ENCODE data around the gene CSNK1D.

CSNK1D gene

DNA sequence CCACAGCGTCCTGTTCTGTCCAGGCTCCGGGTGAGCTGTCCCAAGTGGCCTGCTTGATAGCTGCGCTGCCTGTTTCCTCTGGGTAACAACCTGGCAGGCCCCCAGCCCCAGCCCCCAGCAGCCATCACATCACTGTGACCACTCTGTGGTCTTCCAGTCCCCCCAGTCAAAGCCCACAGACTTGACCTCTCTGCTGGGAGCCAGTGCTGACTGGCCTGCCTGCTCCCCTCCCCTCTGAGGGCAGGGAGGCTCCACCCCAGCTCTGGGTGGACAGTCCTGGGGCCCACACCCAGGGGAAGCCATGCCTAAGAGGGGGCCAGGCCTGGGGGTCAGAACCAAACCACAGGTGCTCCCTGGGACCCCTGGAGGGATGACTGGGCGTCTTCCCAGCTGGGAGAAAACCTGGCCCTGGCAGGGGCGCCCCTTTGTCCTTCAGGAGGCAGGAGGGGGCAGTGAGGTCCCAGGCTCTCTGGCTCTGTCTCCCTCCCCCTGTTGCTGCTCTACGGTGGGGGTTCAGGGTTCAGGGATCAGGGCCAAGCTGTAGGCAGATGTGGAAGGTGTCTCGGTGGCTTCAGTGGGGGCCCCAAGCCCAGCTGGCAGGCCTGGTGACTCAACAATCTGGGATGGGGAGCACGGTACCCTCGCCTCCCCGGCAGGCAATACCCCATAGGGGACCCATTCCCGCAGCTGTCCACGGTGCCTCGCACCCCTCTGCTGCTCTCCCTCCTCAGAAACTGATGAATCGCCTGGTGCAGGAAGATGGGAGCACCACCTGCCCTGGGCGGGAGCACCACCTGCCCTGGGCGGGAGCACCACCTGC lies 46.5 kb downstream of the CSNK1D start:
- no peak for DNase-seq

GRCh38 chr17:82226146-82226808 lies 47.2 kb downstream of the CSNK1D start:
- no peak for DNase-seq

- no peak for DNase-seq
These were observed 48.0 kb downstream of the CSNK1D start for GRCh38 chr17:82225368-82226029.

- DNase-seq, result no peak
These were observed 48.8 kb downstream of the CSNK1D start for GRCh38 chr17:82224666-82225065.

- DNase-seq, result no peak
These were observed 50.0 kb downstream of the CSNK1D start for GRCh38 chr17:82223517-82223916.

DNA sequence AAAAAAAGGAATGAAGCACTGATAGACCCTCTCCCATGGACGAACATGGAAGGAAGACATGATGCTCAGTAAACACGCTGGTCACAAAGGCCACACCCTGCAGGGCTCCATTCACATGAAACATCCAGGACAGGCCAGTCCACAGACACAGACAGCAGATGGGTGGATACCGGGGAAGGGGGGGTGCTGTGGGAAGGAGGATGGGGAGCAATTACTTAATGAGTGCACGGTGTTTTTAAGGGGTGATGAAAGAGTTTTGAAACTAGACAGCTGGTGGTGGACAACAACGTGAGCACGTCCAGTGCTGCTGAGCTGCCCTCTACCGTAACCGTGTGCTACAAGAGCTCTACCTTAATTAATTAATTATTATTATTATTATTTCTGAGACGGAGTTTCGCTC lies 50.7 kb downstream of the CSNK1D start:
- DNase-seq, result no peak

DNA sequence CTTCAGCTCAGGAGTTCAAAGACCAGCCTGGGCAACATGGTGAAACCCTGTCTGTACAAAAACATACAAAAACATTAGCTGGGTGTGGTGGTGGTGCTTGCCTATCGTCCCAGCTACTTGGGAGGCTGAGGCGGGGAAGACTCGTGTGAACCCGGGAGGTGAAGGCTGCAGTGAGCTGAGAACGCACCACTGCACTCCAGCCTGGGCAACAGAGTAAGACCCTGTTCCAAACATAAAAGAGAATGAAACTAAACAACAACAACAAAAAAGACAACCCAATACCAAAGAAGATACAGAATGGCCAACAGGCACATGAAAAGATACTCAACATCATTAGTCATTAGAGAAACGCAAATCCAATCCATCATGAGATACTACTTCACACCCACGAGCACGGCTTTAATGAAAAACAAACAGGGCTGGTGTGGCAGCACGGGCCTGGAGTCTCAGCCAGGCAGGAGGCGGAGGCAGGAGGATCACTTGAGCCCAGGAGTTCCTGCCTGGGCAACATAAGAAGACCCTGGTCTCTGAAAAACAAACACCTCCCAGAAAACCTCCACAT lies 52.1 kb downstream of the CSNK1D start:
- DNase-seq, result no peak

- DNase-seq, result no peak
These were observed 53.5 kb downstream of the CSNK1D start for GRCh38 chr17:82219753-82220709.

DNA sequence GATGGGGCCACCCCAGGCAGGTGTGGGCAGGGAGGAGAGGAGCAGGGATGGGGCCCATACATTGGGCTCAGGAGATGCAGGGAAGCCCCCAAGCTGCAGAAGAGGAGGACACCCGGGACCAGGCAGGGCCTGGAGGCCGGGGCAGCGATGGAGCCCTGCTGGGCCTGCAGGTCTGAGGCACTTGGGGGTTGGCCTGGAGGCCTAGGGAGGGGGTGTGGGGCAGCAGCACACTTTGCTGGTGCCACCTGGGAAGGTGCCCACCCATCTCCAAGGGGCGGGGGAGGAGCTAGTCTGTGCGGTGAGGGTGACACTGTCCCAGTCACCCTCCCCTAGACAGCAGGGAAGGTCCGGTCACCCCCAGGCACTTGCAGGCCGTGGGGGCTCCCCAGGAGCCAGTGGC lies 54.4 kb downstream of the CSNK1D start:
- no peak for DNase-seq

DNA sequence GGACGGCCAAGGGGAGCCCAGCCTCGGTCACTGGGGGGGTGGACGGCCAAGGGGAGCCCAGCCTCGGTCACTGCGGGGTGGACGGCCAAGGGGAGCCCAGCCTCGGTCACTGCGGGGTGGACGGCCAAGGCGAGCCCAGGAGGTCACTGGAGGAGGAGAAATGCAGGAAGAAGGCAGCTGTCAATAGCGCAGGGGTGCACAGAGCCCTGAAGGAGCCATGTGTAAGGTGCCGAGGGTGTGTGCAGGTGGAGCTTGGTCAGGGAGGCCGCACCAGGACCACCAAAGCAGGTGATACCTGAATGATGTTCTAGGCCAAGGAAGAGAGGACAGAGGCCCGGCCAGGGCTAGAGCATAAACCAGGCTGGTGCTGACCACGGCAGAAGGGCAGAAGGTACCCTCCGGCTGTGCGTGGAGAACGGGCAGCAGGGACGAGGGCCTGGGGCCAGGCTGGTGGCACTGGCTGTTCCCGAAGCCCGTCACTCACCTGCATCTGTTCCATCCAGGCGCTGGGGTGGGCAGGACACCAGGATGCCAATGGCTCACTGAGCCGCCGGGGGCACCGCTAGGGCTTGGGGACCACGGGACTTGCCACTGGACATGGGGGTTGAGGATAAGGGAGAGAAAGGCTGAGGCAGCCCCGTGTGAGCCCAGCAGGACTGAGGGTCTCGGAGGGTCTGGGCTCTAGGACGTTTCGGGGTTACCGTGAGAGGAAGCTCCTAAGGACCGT lies 55.0 kb downstream of the CSNK1D start:
- DNase-seq, result no peak

GRCh38 chr17:82217530-82218204 lies 55.8 kb downstream of the CSNK1D start:
- peak; percentile 62 for DNase-seq

DNA sequence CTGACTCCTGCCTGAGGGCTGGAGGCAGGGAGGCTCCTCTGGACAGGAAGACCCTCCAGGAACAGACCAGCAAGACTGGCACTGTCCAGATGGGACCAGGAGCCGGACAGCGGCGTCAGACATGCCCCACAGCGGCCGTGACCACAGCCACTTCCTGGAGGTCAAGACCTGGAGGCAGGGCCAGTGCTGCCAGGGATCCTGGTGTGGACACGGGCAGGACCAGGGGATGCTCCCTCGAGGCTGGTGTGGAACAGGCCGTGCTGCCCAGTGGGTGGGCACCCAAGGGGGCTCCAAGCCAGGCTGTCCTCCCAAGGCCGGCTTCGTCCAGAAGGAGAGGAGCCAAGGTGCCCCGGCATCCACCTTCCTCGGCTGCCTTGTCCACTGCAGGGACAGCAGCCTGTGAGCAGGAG lies 56.4 kb downstream of the CSNK1D start:
- DNase-seq, result no peak

DNA sequence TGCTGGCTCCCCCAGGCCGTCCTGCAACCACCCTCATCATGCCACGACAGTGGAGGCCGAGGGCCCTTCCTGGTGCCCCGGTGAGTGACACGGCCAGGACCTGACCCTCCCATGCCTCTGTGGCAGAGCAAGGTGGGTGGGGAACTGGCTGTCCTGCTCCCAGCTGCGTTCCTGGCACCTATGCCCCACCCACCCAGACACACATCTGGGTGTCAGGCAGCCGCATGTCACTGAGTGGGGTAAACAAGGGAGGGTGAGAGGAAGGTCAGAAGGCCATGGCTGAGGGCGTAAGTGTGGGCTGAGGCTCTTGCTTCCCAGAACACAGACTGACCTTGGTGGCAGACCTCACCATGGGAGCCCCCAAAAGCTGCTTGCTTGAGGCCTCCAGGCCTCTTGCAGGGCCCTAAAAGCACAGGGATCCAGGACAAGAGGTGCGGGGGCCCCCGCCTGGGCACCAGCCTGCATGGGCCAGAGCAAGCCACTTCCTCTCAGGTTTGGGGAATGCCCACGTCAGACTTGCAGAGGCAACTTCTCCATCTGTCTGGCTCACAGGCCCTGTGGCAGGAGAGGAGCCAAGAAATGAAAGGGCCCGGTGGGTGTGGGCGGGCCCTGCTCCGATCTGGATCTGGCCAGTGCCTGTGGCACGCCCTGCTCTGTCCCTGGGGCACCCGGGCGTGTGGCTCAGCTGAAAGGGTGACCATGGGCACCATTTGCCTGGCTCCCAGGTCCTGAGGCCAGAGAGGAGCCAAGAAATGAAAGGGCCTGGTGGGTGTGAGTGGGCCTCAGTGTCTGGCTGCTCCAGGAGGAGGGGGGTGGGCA lies 57.0 kb downstream of the CSNK1D start:
- peak; percentile 77 for DNase-seq

DNA sequence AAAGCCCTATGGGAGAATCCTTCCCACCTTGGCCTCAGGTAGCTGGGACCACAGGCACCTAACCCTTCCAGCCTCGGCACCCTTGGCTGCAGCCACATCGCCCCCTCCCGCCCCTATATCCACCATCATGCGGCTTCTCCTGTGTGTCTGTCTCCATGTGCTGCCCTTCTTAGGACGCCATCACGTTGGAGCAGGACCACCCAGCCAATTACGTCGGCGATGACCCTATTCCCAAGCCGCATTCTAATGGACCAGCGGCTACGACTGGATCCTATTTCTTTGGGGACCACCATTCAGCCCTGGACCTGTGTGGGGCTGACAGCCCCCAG lies 57.6 kb downstream of the CSNK1D start:
- peak; percentile 60 for DNase-seq

- peak; percentile 61 for DNase-seq
These were observed 58.2 kb downstream of the CSNK1D start for GRCh38 chr17:82215095-82215971.

GRCh38 chr17:82214012-82214628 lies 59.4 kb downstream of the CSNK1D start:
- peak; percentile 61 for DNase-seq

GRCh38 chr17:82213251-82214011 lies 60.1 kb downstream of the CSNK1D start:
- DNase-seq, result peak; percentile 89

Measured in activated CD8-positive, alpha-beta memory T cell treated with anti-CD3 and anti-CD28 coated beads for 24 hours (primary cell).